LNCaP clone FGC (cell line): ENCODE data around the gene KL.

Experiments
- DNase-seq: peaks from one replicate; pipeline ENCODE4 v3.0.0-alpha.2; 2011; ENCODE audit warnings: low read depth
- H3K4me3 ChIP-seq: 2 replicates; pipeline ENCODE4 v1.5.1; 2011; ENCODE audit warnings: mild to moderate bottlenecking, low read depth, low read length, control low read depth
- TF ChIP-seq, protein P1 (sequence below): IDR thresholded peaks from 2 replicates; pipeline ENCODE4 v1.5.1; 2012; ENCODE audit warnings: mild to moderate bottlenecking; ENCODE audit not compliant: control insufficient read depth, insufficient read depth; ENCODE audit errors: extremely low read depth

The KL gene

DNA sequence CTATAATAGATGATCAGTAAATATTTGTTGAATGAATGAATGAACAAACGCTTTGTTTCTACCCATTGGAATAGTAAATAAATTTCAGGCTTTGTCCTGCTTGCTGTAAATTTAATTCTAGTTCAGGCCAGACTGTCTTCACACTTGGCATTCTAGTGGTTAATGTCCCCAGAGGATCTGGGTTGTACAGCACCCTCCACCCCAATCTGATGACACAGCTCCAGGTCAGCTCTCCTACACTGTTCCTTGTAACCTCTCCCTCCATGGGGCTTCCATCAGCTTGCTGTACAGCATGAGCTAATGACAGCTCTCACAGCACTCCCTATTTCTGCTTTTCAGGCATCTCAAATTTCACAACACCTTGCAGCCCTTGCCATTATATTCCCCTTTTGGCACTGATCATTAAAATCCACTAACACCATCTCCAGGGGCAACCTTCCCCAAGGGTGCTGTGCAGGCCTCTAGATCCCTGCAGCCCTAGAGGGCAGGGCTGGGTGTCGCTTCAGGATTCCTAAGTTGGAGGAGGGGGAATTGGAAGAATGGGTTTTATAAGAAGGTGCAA lies 12.7 kb upstream of the KL start:
- no peak for DNase-seq
- TF ChIP-seq, protein P1, sequence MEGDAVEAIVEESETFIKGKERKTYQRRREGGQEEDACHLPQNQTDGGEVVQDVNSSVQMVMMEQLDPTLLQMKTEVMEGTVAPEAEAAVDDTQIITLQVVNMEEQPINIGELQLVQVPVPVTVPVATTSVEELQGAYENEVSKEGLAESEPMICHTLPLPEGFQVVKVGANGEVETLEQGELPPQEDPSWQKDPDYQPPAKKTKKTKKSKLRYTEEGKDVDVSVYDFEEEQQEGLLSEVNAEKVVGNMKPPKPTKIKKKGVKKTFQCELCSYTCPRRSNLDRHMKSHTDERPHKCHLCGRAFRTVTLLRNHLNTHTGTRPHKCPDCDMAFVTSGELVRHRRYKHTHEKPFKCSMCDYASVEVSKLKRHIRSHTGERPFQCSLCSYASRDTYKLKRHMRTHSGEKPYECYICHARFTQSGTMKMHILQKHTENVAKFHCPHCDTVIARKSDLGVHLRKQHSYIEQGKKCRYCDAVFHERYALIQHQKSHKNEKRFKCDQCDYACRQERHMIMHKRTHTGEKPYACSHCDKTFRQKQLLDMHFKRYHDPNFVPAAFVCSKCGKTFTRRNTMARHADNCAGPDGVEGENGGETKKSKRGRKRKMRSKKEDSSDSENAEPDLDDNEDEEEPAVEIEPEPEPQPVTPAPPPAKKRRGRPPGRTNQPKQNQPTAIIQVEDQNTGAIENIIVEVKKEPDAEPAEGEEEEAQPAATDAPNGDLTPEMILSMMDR: no peak
- H3K4me3 ChIP-seq: no peak overlapping the region

DNA sequence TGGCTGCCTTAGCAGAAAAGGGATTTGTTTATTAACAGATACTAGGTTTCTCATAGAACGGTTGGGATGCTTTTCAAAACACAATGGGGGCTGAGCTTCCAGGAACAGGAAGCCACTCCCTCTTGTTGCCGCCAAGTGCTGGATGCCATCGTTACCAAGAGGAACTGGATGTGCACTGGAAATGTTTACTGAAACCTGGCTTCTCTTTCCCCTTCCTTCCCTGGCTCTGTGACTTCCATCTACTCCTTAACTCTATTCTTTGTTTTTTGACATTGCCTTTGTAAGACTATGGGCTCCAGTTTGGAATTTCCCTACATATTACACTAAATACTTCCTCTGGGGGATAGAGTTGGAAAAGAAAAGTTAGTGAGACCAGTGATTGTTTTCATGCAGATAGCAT lies 11.7 kb upstream of the KL start:
- DNase-seq: no peak
- TF ChIP-seq, protein P1: no peak
- no peak overlapping the region for H3K4me3 ChIP-seq

DNA sequence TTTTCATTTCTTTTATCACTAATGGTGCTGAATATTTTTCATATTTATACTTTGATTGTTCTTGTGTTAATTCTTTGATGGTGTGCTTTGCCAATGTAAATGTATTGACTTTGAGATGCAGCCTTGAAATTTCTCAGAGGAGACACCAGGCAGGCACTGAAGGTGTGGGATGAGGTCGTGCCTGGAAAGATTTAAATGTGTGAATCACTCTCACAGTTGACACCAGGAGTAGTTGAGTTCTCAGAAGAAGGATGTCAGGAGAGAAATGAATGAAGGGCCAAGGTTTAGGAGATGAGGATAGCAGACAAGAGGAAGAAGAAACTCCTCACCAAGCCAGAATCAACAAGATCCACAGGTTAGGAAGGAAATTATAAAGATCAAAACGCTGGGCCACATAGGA lies 10.1 kb upstream of the KL start:
- DNase-seq: no peak
- TF ChIP-seq, protein P1: no peak
- H3K4me3 ChIP-seq: no peak overlapping the region

DNA sequence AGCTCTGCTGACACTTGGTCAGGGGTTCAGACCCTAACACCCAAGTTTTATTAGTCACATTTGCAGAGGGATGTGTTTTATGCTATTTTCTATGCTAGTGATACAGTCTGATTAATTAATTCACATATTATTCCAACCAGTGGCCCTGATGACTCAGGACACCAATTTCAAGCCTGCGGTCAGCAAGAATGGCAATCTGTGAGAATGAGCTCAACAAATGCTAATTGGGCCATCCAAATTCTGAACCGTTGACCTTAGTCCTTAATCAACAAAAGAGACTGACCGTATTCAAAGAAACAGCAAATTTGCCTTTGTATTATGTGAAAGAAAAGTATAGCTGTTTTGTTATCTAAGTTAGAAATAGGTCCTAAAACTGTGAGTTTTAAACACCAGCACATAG lies 9.6 kb upstream of the KL start:
- no peak for DNase-seq
- TF ChIP-seq, protein P1: no peak
- no peak overlapping the region for H3K4me3 ChIP-seq

DNA sequence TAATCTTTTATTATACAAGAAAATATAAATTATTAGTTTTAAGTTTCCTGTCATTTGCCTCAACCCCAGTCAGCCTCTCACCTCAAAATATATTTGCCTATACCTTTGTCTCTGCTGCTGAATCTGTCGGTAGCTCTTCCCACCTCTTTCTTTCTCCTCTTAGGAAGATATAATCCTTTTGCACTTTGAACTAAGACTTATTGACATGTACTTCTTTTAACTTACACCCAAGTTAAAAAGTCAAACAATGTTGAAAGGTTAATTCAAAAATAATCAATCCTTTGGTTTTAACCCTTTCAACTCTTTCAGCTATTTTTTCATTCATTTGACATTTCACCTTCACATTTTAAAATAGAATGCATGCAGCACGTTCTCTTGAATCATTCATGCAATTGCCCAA lies 9.0 kb upstream of the KL start:
- H3K4me3 ChIP-seq: no peak overlapping the region
- TF ChIP-seq, protein P1: no peak
- DNase-seq: no peak

DNA sequence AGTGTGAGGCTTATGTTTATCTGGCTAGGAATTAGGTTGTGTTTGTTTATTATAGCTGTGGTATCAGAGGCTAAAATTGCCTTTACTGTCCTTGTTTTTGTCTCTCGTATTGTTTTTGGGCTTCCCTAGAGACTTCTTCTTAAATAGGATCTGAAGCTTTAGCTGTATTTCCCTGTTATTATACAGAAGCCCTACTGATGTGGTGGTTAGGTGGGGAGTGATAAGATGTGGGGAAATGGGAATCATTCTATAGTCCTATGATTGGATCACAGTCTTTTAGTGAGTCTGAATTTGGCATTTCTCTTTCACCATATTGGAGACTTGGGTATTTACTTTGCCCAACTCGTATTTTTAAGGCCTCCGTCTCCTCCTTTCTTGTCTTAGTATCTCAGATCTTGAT lies 8.3 kb upstream of the KL start:
- TF ChIP-seq, protein P1: no peak
- no peak overlapping the region for H3K4me3 ChIP-seq
- no peak for DNase-seq
